Liver (tissue), 9 donors: ENCODE measurements around the gene ISG20L2. TPM values are rescaled to one million over a fixed set of nuclear protein-coding genes. Genes with fewer than 3 reads are reported as not detected.

Experiments
- DNase-seq: peaks from one replicate; pipeline ENCODE4 v3.0.0-alpha.2; 2017; ENCODE audit warnings: low spot score
- H3K27ac ChIP-seq, 2 donors: one replicate each; pipeline ENCODE4 v1.7.0; 2013; ENCODE audit warnings: inconsistent platforms in 2 of 2, low read length in 2 of 2, control low read depth in 1 of 2, low read depth in 1 of 2, mild to moderate bottlenecking in 1 of 2
- H3K27me3 ChIP-seq, 4 donors: one replicate each; pipeline versions ENCODE4 v1.6.1 to v1.7.0; 2013; ENCODE audit warnings: low read length in 3 of 4, inconsistent platforms in 1 of 4, mild to moderate bottlenecking in 1 of 4, moderate library complexity in 1 of 4; ENCODE audit not compliant: control insufficient read depth in 4 of 4, insufficient read depth in 4 of 4
- H3K36me3 ChIP-seq, 4 donors: one replicate each; pipeline versions ENCODE4 v1.6.1 to v1.7.0; 2013; ENCODE audit warnings: low read length in 3 of 4, mild to moderate bottlenecking in 3 of 4, low read depth in 1 of 4, moderate library complexity in 1 of 4; ENCODE audit not compliant: control insufficient read depth in 4 of 4, insufficient read depth in 3 of 4
- H3K4me1 ChIP-seq, 4 donors: one replicate each; pipeline versions ENCODE4 v1.6.1 to v1.7.0; 2013; ENCODE audit warnings: low read length in 3 of 4, mild to moderate bottlenecking in 3 of 4, moderate library complexity in 1 of 4; ENCODE audit not compliant: control insufficient read depth in 4 of 4, insufficient read depth in 4 of 4
- H3K4me3 ChIP-seq, 3 donors: one replicate each; pipeline versions ENCODE4 v1.6.1 to v1.7.0; 2013; ENCODE audit warnings: low read length in 3 of 3, control low read depth in 1 of 3, low read depth in 1 of 3, mild to moderate bottlenecking in 1 of 3
- H3K9ac ChIP-seq, 2 donors: one replicate each; pipeline ENCODE4 v1.7.0; 2013; ENCODE audit warnings: low read length in 2 of 2, mild to moderate bottlenecking in 2 of 2, moderate library complexity in 2 of 2, control low read depth in 1 of 2, low read depth in 1 of 2
- H3K9me3 ChIP-seq, 4 donors: one replicate each; pipeline versions ENCODE4 v1.6.1 to v1.7.0; 2013; ENCODE audit warnings: low read length in 3 of 4; ENCODE audit not compliant: control insufficient read depth in 4 of 4
- ATF3 ChIP-seq: IDR thresholded peaks from 2 replicates; pipeline ENCODE4 v1.6.1; 2016; ENCODE audit warnings: antibody characterized with exemption
- CTCF ChIP-seq: fragments of 150-350 bp; IDR thresholded peaks from 2 replicates; pipeline ENCODE4 v1.5.1; 2017; ENCODE audit warnings: improper control_type of control experiment, low read depth, low read length; ENCODE audit not compliant: missing input control
- EGR1 ChIP-seq, 2 donors: IDR thresholded peaks; 2 replicates each; pipeline ENCODE4 v1.6.1; 2016 to 2018; ENCODE audit warnings: antibody characterized with exemption in 2 of 2, low read depth in 2 of 2
- FOXA1 ChIP-seq: IDR thresholded peaks from 2 replicates; pipeline ENCODE4 v1.6.1; 2016; ENCODE audit warnings: antibody characterized with exemption
- FOXA2 ChIP-seq: IDR thresholded peaks from 2 replicates; pipeline ENCODE4 v1.6.1; 2016; ENCODE audit warnings: antibody characterized with exemption
- GABPA ChIP-seq, 2 donors: IDR thresholded peaks in 1 of 2; conservative IDR thresholded peaks in 1 of 2; 2 replicates each; pipeline ENCODE4 v1.6.1; 2016; ENCODE audit warnings: antibody characterized with exemption in 2 of 2, mild to moderate bottlenecking in 1 of 2, moderate library complexity in 1 of 2
- HNF4A ChIP-seq, 2 donors: conservative IDR thresholded peaks; 2 replicates each; pipeline ENCODE4 v1.6.1; 2016; ENCODE audit warnings: antibody characterized with exemption in 2 of 2, mild to moderate bottlenecking in 2 of 2
- HNF4G ChIP-seq: IDR thresholded peaks from 2 replicates; pipeline ENCODE4 v1.6.1; 2016; ENCODE audit warnings: antibody characterized with exemption
- JUND ChIP-seq, 2 donors: IDR thresholded peaks; 2 replicates each; pipeline ENCODE4 v1.6.1; 2016; ENCODE audit warnings: antibody characterized with exemption in 2 of 2
- MAX ChIP-seq: IDR thresholded peaks from 2 replicates; pipeline ENCODE4 v1.6.1; 2016; ENCODE audit warnings: antibody characterized with exemption
- NR2F2 ChIP-seq: IDR thresholded peaks from 2 replicates; pipeline ENCODE4 v1.6.1; 2016; ENCODE audit warnings: antibody characterized with exemption
- RAD21 ChIP-seq, 2 donors: IDR thresholded peaks; 2 replicates each; pipeline ENCODE4 v1.6.1; 2016; ENCODE audit warnings: antibody characterized with exemption in 2 of 2, mild to moderate bottlenecking in 2 of 2
- REST ChIP-seq: IDR thresholded peaks from 2 replicates; pipeline ENCODE4 v1.6.1; 2016; ENCODE audit warnings: antibody characterized with exemption, mild to moderate bottlenecking
- RXRA ChIP-seq, 2 donors: IDR thresholded peaks; 2 replicates each; pipeline ENCODE4 v1.6.1; 2017 to 2018; ENCODE audit warnings: antibody characterized with exemption in 2 of 2, mild to moderate bottlenecking in 1 of 2
- SP1 ChIP-seq: IDR thresholded peaks from 2 replicates; pipeline ENCODE4 v1.6.1; 2018; ENCODE audit warnings: antibody characterized with exemption, mild to moderate bottlenecking
- TAF1 ChIP-seq: conservative IDR thresholded peaks from 2 replicates; pipeline ENCODE4 v1.6.1; 2016; ENCODE audit warnings: antibody characterized with exemption, mild to moderate bottlenecking
- YY1 ChIP-seq: IDR thresholded peaks from 2 replicates; pipeline ENCODE4 v1.6.1; 2016; ENCODE audit warnings: antibody characterized with exemption, mild to moderate bottlenecking
- ZBTB33 ChIP-seq: IDR thresholded peaks from 2 replicates; pipeline ENCODE4 v1.6.1; 2016; ENCODE audit warnings: antibody characterized with exemption
- WGBS: extraction: QIAGEN DNeasy Blood & Tissue Kit; methylation state at CpG from one replicate; pipeline ENCODE4 v1.1.7; 2013; 5-methylcytosine and 5-hydroxymethylcytosine counted together
- polyA plus RNA-seq, 2 donors: library from polyadenylated mRNA; stranded (reverse) in 1 of 2; unstranded in 1 of 2; fragments of 200-250 nt in 1 of 2; fragments of >200 nt in 1 of 2; fragmentation: Nextera tagmentation in 1 of 2; extraction: Ambion mirVana in 1 of 2; gene quantifications; one replicate each; pipeline versions ENCODE4 v1.2.1 to v1.2.3, GENCODE V29; 2013 to 2015
- total RNA-seq, 2 donors: library from RNA; depleted of rRNA; stranded (reverse); fragments of >200 nt; gene quantifications; one replicate each; pipeline ENCODE4 v1.2.3, GENCODE V29; 2014
- donor health status: healthy.
- donor health status: healthy.
- donor health status: healthy.
- donor health status: healthy.
- donor health status: healthy.

Gene ISG20L2
- total and polyA plus RNA-seq, 4 donors: 5.6 to 9.9 (median 6.7) TPM

- peak within 1 kb of the TSS; percentile 76 to 98 (median 92) for H3K4me3 ChIP-seq
- peak; percentile 57 for TF ChIP-seq ATF3
- TF ChIP-seq REST: peak; percentile 77
- peak; percentile 40 for TF ChIP-seq TAF1
- TF ChIP-seq EGR1 (IDR thresholded peaks at IDR 0.05; ENCODE audit: low read depth in 2 of 2): peak; percentile 48 to 64
- TF ChIP-seq YY1: peak; percentile 99
- TF ChIP-seq GABPA (IDR thresholded peaks at IDR 0.05 in 1 of 2, conservative IDR thresholded peaks at IDR 0.05 in 1 of 2): peak; percentile 51 to 96
- peak; percentile 60 for TF ChIP-seq NR2F2
- peak; percentile 52 for TF ChIP-seq HNF4G
- TF ChIP-seq SP1: peak; percentile 89
- TF ChIP-seq MAX: peak; percentile 87
- TF ChIP-seq CTCF: no peak
- TF ChIP-seq FOXA2: peak; percentile 32
- peak; percentile 59 to 69 for TF ChIP-seq RAD21 (IDR thresholded peaks at IDR 0.05)
- TF ChIP-seq RXRA (IDR thresholded peaks at IDR 0.05): peak; percentile 61 to 78
- TF ChIP-seq FOXA1: peak; percentile 69
- peak; percentile 82 to 94 for TF ChIP-seq JUND (IDR thresholded peaks at IDR 0.05)
- peak; percentile 50 to 83 for TF ChIP-seq HNF4A (conservative IDR thresholded peaks at IDR 0.05)
- peak; percentile 96 for TF ChIP-seq ZBTB33
- under 1% methylated on average over 50 of the region's 50 CpGs for WGBS
- peaks cover 0 to 4% (median under 1%) of the 10 kb centered on the region in 4 donors for H3K36me3 ChIP-seq
- H3K4me1 ChIP-seq: peaks cover 3 to 28% (median 26%) of the 10 kb centered on the region in 4 donors
- DNase-seq: peak; percentile 95
- H3K27me3 ChIP-seq: no peaks in the 10 kb centered on the region
- no peaks in the 10 kb centered on the region for H3K9me3 ChIP-seq
- H3K9ac ChIP-seq: peak within 1 kb of the TSS; percentile 95 to 98
- peak within 1 kb of the TSS; percentile 83 to 92 for H3K27ac ChIP-seq
Measured at GRCh38 chr1:156767101-156767878, 38.7 kb upstream of the ISG20L2 start, which contains the start of gene PRCC. TSS of gene PRCC (plus strand) at chr1:156767535. CDS start at chr1:156767772, 237 bp downstream.
